Measurements from ENCODE around the gene KLHL29.

The KLHL29 gene

GRCh38 chr2:23430263-23430662 lies 45.3 kb downstream of the KLHL29 start:
- no peak overlapping the region for H2BK5ac ChIP-seq (ENCODE audit: low read depth, low read length, poor library complexity)
- no peak overlapping the region for H4K8ac ChIP-seq (ENCODE audit: low read depth, low read length)
- H3K36me3 ChIP-seq (ENCODE audit: control insufficient read depth in 1 of 2, insufficient read depth in 2 of 2, low read length in 2 of 2), result no peaks in the 10 kb centered on the region
- H4K12ac ChIP-seq (ENCODE audit: low read depth, low read length), result no peak overlapping the region
- peak overlapping the region; percentile 61 for H2BK12ac ChIP-seq (ENCODE audit: low read length)
- no peak overlapping the region for H3K18ac ChIP-seq (ENCODE audit: low read length)
- H3K9ac ChIP-seq (ENCODE audit: low read length), result no peak overlapping the region
- no peak overlapping the region for H3K23ac ChIP-seq (ENCODE audit: low read length)
- no CpG with 5 or more reads among the region's 2 CpGs for WGBS (ENCODE audit: extremely low coverage, insufficient coverage, insufficient read length)
- peak overlapping the region; percentile 32 for H3K14ac ChIP-seq (ENCODE audit: low read length)
- peaks cover 34 to 52% of the 10 kb centered on the region in 2 experiments for H3K4me1 ChIP-seq (ENCODE audit: control insufficient read depth in 1 of 2, insufficient read depth in 2 of 2, low read length in 2 of 2)
- peak overlapping the region; percentile 36 for H2BK120ac ChIP-seq (ENCODE audit: insufficient read depth, low read length, poor library complexity)
- peak overlapping the region; percentile 57 for H3K27ac ChIP-seq (ENCODE audit: low read depth, low read length)
- H3K9me3 ChIP-seq (ENCODE audit: insufficient read depth, low read depth, low read length), result peaks cover 2% of the 10 kb centered on the region
- H4K91ac ChIP-seq (ENCODE audit: low read depth, low read length), result peak overlapping the region; percentile 10
- no peak overlapping the region for H3K4me2 ChIP-seq (ENCODE audit: low read length)
- H2AFZ ChIP-seq (ENCODE audit: insufficient read depth, low read length, poor library complexity), result no peak overlapping the region
- no peak overlapping the region for H3K4me3 ChIP-seq (ENCODE audit: low read depth, low read length)
- peak overlapping the region; percentile 20 for H2AK5ac ChIP-seq (ENCODE audit: low read length)
- H3K79me2 ChIP-seq (ENCODE audit: control insufficient read depth, insufficient read depth, low read length, poor library complexity), result peaks cover 1% of the 10 kb centered on the region
- no peak overlapping the region for H3K4ac ChIP-seq (ENCODE audit: low read depth, low read length)
- H3K27me3 ChIP-seq (ENCODE audit: insufficient read depth, low read length), result no peaks in the 10 kb centered on the region
- H3K79me1 ChIP-seq (ENCODE audit: low read length), result peaks cover 22% of the 10 kb centered on the region
- peak; percentile 82 to 92 for DNase-seq

GRCh38 chr2:23432531-23432930 lies 47.6 kb downstream of the KLHL29 start:
- no peak overlapping the region for H4K12ac ChIP-seq (ENCODE audit: low read depth, low read length)

GRCh38 chr2:23433282-23433681 lies 48.3 kb downstream of the KLHL29 start:
- DNase-seq, result no peak
- Histone ChIP-seq H3K4me2 (ENCODE audit: low read length) (no peak overlapping the region), H3K4ac (ENCODE audit: low read depth, low read length) (no peak overlapping the region), H3K23ac (ENCODE audit: low read length) (no peak overlapping the region), H2AFZ (ENCODE audit: insufficient read depth, low read length, poor library complexity) (no peak overlapping the region), H3K9ac (ENCODE audit: low read length) (no peak overlapping the region), H3K14ac (ENCODE audit: low read length) (no peak overlapping the region), H3K36me3 (ENCODE audit: control insufficient read depth in 1 of 2, insufficient read depth in 2 of 2, low read length in 2 of 2) (no peaks in the 10 kb centered on the region), H2BK12ac (ENCODE audit: low read length) (peak overlapping the region; percentile 86), H3K4me3 (ENCODE audit: low read depth, low read length) (no peak overlapping the region), H3K27ac (ENCODE audit: low read depth, low read length) (no peak overlapping the region), H2BK5ac (ENCODE audit: low read depth, low read length, poor library complexity) (no peak overlapping the region), H3K27me3 (ENCODE audit: insufficient read depth, low read length) (no peaks in the 10 kb centered on the region), H4K12ac (ENCODE audit: low read depth, low read length) (no peak overlapping the region), H3K9me3 (ENCODE audit: insufficient read depth, low read depth, low read length) (peaks cover 2% of the 10 kb centered on the region), H3K4me1 (ENCODE audit: control insufficient read depth in 1 of 2, insufficient read depth in 2 of 2, low read length in 2 of 2) (peaks cover 25 to 41% of the 10 kb centered on the region in 2 experiments), H2AK5ac (ENCODE audit: low read length) (peak overlapping the region; percentile 65), H3K79me1 (ENCODE audit: low read length) (peaks cover 24% of the 10 kb centered on the region), H3K79me2 (ENCODE audit: control insufficient read depth, insufficient read depth, low read length, poor library complexity) (peaks cover 2% of the 10 kb centered on the region), H4K8ac (ENCODE audit: low read depth, low read length) (no peak overlapping the region), H2BK120ac (ENCODE audit: insufficient read depth, low read length, poor library complexity) (peak overlapping the region; percentile 13), H4K91ac (ENCODE audit: low read depth, low read length) (peak overlapping the region; percentile 67), H3K18ac (ENCODE audit: low read length) (peak overlapping the region; percentile 18)
- no CpG with 5 or more reads among the region's 6 CpGs for WGBS (ENCODE audit: extremely low coverage, insufficient coverage, insufficient read length)

More at GRCh38 chr2:23432531-23432930, 47.6 kb downstream of the KLHL29 start:
- Histone ChIP-seq H3K4ac (ENCODE audit: low read depth, low read length) (no peak overlapping the region), H4K91ac (ENCODE audit: low read depth, low read length) (peak overlapping the region; percentile 67), H3K79me2 (ENCODE audit: control insufficient read depth, insufficient read depth, low read length, poor library complexity) (peaks cover 2% of the 10 kb centered on the region), H3K79me1 (ENCODE audit: low read length) (peaks cover 24% of the 10 kb centered on the region), H2AK5ac (ENCODE audit: low read length) (no peak overlapping the region), H2BK5ac (ENCODE audit: low read depth, low read length, poor library complexity) (no peak overlapping the region), H3K27me3 (ENCODE audit: insufficient read depth, low read length) (no peaks in the 10 kb centered on the region), H3K4me3 (ENCODE audit: low read depth, low read length) (no peak overlapping the region), H3K14ac (ENCODE audit: low read length) (peak overlapping the region; percentile 42), H2BK120ac (ENCODE audit: insufficient read depth, low read length, poor library complexity) (peak overlapping the region; percentile 13), H3K4me2 (ENCODE audit: low read length) (no peak overlapping the region), H3K9me3 (ENCODE audit: insufficient read depth, low read depth, low read length) (peaks cover 2% of the 10 kb centered on the region), H3K23ac (ENCODE audit: low read length) (no peak overlapping the region), H4K8ac (ENCODE audit: low read depth, low read length) (no peak overlapping the region), H2AFZ (ENCODE audit: insufficient read depth, low read length, poor library complexity) (no peak overlapping the region), H3K4me1 (ENCODE audit: control insufficient read depth in 1 of 2, insufficient read depth in 2 of 2, low read length in 2 of 2) (peaks cover 27 to 46% of the 10 kb centered on the region in 2 experiments), H3K18ac (ENCODE audit: low read length) (no peak overlapping the region), H3K9ac (ENCODE audit: low read length) (no peak overlapping the region), H2BK12ac (ENCODE audit: low read length) (peak overlapping the region; percentile 74), H3K27ac (ENCODE audit: low read depth, low read length) (no peak overlapping the region), H3K36me3 (ENCODE audit: control insufficient read depth in 1 of 2, insufficient read depth in 2 of 2, low read length in 2 of 2) (no peaks in the 10 kb centered on the region)
- no CpG with 5 or more reads among the region's 3 CpGs for WGBS (ENCODE audit: extremely low coverage, insufficient coverage, insufficient read length)
- no peak for DNase-seq

GRCh38 chr2:23434721-23435121 lies 49.7 kb downstream of the KLHL29 start:
- H3K14ac ChIP-seq (ENCODE audit: low read length), result peak overlapping the region; percentile 50
- peak overlapping the region; percentile 30 for H4K8ac ChIP-seq (ENCODE audit: low read depth, low read length)
- no peak overlapping the region for H2AFZ ChIP-seq (ENCODE audit: insufficient read depth, low read length, poor library complexity)
- H3K4me1 ChIP-seq (ENCODE audit: control insufficient read depth in 1 of 2, insufficient read depth in 2 of 2, low read length in 2 of 2), result peaks cover 22 to 35% of the 10 kb centered on the region in 2 experiments
- DNase-seq, result peak; percentile 92 to 93
- H2BK120ac ChIP-seq (ENCODE audit: insufficient read depth, low read length, poor library complexity), result peak overlapping the region; percentile 50
- no peaks in the 10 kb centered on the region for H3K9me3 ChIP-seq (ENCODE audit: insufficient read depth, low read depth, low read length)
- no peak overlapping the region for H3K23ac ChIP-seq (ENCODE audit: low read length)
- H3K4ac ChIP-seq (ENCODE audit: low read depth, low read length), result no peak overlapping the region
- H4K12ac ChIP-seq (ENCODE audit: low read depth, low read length), result no peak overlapping the region
- H3K4me3 ChIP-seq (ENCODE audit: low read depth, low read length), result no peak overlapping the region
- peaks cover 2% of the 10 kb centered on the region for H3K79me2 ChIP-seq (ENCODE audit: control insufficient read depth, insufficient read depth, low read length, poor library complexity)
- peaks cover 21% of the 10 kb centered on the region for H3K79me1 ChIP-seq (ENCODE audit: low read length)
- peak overlapping the region; percentile 3 for H2BK5ac ChIP-seq (ENCODE audit: low read depth, low read length, poor library complexity)
- H4K91ac ChIP-seq (ENCODE audit: low read depth, low read length), result peak overlapping the region; percentile 91
- H3K4me2 ChIP-seq (ENCODE audit: low read length), result peak overlapping the region; percentile 20
- H2AK5ac ChIP-seq (ENCODE audit: low read length), result peak overlapping the region; percentile 20
- H2BK12ac ChIP-seq (ENCODE audit: low read length), result peak overlapping the region; percentile 53
- no peak overlapping the region for H3K9ac ChIP-seq (ENCODE audit: low read length)
- peak overlapping the region; percentile 78 for H3K27ac ChIP-seq (ENCODE audit: low read depth, low read length)
- no peaks in the 10 kb centered on the region for H3K27me3 ChIP-seq (ENCODE audit: insufficient read depth, low read length)
- peak overlapping the region; percentile 40 for H3K18ac ChIP-seq (ENCODE audit: low read length)
- WGBS (ENCODE audit: extremely low coverage, insufficient coverage, insufficient read length), result no CpG with 5 or more reads among the region's 6 CpGs
- no peaks in the 10 kb centered on the region for H3K36me3 ChIP-seq (ENCODE audit: control insufficient read depth in 1 of 2, insufficient read depth in 2 of 2, low read length in 2 of 2)
